ENCODE results near the gene RASL11B.

DNA sequence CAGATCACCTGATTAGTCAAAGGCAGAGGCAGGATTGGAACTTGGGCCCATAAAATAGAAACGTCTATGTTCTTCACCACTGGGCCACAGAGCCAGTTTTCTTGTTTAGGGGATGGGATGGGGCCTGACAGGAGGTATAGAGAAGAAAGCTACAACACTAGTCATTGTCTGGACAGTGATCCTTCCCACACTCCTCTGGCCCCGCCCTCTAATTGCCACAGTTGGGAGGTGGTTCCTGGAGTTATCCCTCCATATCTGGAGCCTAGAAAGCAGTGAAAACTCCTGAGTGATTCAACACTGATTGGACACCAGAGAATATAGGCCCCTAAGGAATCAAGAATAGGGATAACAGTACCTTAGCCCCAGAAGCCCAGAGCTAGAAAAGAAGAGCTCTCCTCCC lies 22.9 kb downstream of the RASL11B start:
- TF ChIP-seq, protein P1, sequence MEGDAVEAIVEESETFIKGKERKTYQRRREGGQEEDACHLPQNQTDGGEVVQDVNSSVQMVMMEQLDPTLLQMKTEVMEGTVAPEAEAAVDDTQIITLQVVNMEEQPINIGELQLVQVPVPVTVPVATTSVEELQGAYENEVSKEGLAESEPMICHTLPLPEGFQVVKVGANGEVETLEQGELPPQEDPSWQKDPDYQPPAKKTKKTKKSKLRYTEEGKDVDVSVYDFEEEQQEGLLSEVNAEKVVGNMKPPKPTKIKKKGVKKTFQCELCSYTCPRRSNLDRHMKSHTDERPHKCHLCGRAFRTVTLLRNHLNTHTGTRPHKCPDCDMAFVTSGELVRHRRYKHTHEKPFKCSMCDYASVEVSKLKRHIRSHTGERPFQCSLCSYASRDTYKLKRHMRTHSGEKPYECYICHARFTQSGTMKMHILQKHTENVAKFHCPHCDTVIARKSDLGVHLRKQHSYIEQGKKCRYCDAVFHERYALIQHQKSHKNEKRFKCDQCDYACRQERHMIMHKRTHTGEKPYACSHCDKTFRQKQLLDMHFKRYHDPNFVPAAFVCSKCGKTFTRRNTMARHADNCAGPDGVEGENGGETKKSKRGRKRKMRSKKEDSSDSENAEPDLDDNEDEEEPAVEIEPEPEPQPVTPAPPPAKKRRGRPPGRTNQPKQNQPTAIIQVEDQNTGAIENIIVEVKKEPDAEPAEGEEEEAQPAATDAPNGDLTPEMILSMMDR (IDR thresholded peaks at IDR 0.05; ENCODE audit: low read depth, low read length): no peak
- no peak for TF ChIP-seq EZH2phosphoT487 (IDR thresholded peaks at IDR 0.05; ENCODE audit: low read depth)

Measured in OCI-LY3 (cell line).